Smooth muscle cell (in vitro differentiated cells): Measurements from ENCODE around the gene TCL1B. TPM values are rescaled to one million over a fixed set of nuclear protein-coding genes. Genes with fewer than 3 reads are reported as not detected.

Experiments
- DNase-seq: peaks from one replicate; lab custom pipeline; 2025; ENCODE audit not compliant: unreplicated experiment; lab: John Stamatoyannopoulos, UW
- H2AFZ ChIP-seq: fragments of 200-600 bp; sonication (generic); 2 replicates; pipeline ENCODE4 v1.6.0; 2016; ENCODE audit warnings: antibody characterized with exemption, low read depth, mild to moderate bottlenecking
- H3F3A ChIP-seq: fragments of 200-600 bp; sonication (generic); 2 replicates; pipeline ENCODE4 v1.6.0; 2017; ENCODE audit warnings: antibody characterized with exemption, low read depth
- H3K27ac ChIP-seq: fragments of 200-600 bp; sonication (generic); 2 replicates; pipeline ENCODE4 v1.5.1; 2016; ENCODE audit warnings: low read depth, mild to moderate bottlenecking
- H3K27me3 ChIP-seq: fragments of 200-600 bp; sonication (generic); 2 replicates; pipeline ENCODE4 v1.6.1; 2016; ENCODE audit warnings: low read depth, mild to moderate bottlenecking
- H3K36me3 ChIP-seq: fragments of 200-600 bp; sonication (generic); 2 replicates; pipeline ENCODE4 v1.5.1; 2016; ENCODE audit warnings: low read depth
- H3K4me1 ChIP-seq: fragments of 200-600 bp; sonication (generic); 2 replicates; pipeline ENCODE4 v1.5.1; 2016; ENCODE audit warnings: low read depth
- H3K4me2 ChIP-seq: fragments of 200-600 bp; sonication (generic); 2 replicates; pipeline ENCODE4 v1.6.0; 2016; ENCODE audit warnings: mild to moderate bottlenecking
- H3K4me3 ChIP-seq: fragments of 200-600 bp; sonication (generic); 2 replicates; pipeline ENCODE4 v1.5.1; 2016; ENCODE audit warnings: mild to moderate bottlenecking
- H3K79me2 ChIP-seq: fragments of 200-600 bp; sonication (generic); 2 replicates; pipeline ENCODE4 v1.6.0; 2016; ENCODE audit warnings: low read depth, mild to moderate bottlenecking
- H3K9ac ChIP-seq: fragments of 200-600 bp; sonication (generic); 2 replicates; pipeline ENCODE4 v1.6.0; 2016; ENCODE audit warnings: low read depth
- H3K9me3 ChIP-seq: fragments of 200-600 bp; sonication (generic); replicated peaks from 2 replicates; pipeline ENCODE4 v1.5.1; 2016; ENCODE audit warnings: low read depth
- H4K20me1 ChIP-seq: fragments of 200-600 bp; sonication (generic); 2 replicates; pipeline ENCODE4 v1.6.0; 2016; ENCODE audit warnings: low read depth
- CTCF ChIP-seq: fragments of 200-600 bp; sonication (generic); IDR thresholded peaks from 2 replicates; pipeline ENCODE4 v1.5.1; 2017; ENCODE audit warnings: borderline replicate concordance, mild to moderate bottlenecking, antibody characterized with exemption; ENCODE audit not compliant: insufficient read depth, poor library complexity, severe bottlenecking
- whole genome bisulfite sequencing: methylation state at CpG from one replicate; pipeline ENCODE4 v1.1.7; 2016; ENCODE audit warnings: low lambda C conversion rate; 5-methylcytosine and 5-hydroxymethylcytosine counted together
- polyA plus RNA-seq: library from polyadenylated mRNA; unstranded; fragments of >200 nt; fragmentation: Nextera tagmentation; extraction: Ambion mirVana; gene quantifications from 2 replicates; pipeline ENCODE4 v1.2.1, GENCODE V29; 2016
- total RNA-seq: library from RNA; depleted of rRNA; stranded (reverse); fragments of >200 nt; gene quantifications from 2 replicates; pipeline ENCODE4 v1.2.3, GENCODE V29; 2014

The TCL1B gene
- total and polyA plus RNA-seq, 2 experiments from 2014 or later: not detected

DNA sequence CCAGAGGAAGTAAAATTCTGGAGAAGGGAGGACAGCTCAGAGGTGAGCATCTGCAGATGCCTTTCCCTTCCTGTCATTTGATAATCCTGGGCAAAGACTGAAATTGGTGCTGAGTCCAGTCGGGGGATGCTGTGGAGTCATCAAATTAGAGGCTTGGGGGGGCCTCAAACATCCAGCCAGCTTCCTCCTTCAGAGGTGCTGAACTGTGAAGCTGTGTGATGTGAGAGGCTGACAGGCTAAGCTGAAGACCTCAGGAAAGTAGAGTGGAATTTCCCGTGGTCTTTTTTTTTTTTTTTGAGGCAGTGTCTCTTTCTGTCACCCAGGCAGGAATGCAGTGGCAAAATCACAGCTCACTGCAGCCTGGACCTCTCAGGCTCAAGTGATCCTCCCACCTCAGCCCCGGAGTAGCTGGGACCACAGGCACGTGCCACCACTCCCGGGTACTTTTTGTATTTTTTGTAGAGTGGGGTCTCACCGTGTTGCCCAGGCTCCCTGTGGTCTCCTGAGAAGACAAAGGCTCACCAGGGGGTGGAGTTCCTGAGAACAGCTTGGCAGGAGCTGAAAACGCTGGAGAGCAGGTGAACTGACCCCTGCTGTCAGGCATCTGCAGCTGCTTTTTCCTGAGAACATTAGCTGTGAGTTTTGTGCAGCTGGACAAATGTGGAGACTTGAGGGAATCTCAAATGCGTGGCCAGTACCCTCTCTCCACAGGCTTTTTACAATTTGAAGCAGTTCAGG lies 6.1 kb upstream of the TCL1B start:
- TF ChIP-seq CTCF: peak; percentile 10
- H3K27ac ChIP-seq: no peak overlapping the region
- H3K9ac ChIP-seq: no peak overlapping the region
- H3K4me1 ChIP-seq: no peaks in the 10 kb centered on the region
- DNase-seq: no peak
- no peak overlapping the region for H3K4me2 ChIP-seq
- H3K36me3 ChIP-seq: no peaks in the 10 kb centered on the region
- no peaks in the 10 kb centered on the region for H3K9me3 ChIP-seq
- no peaks in the 10 kb centered on the region for H3K79me2 ChIP-seq
- H3K27me3 ChIP-seq: no peaks in the 10 kb centered on the region
- no peaks in the 10 kb centered on the region for H3F3A ChIP-seq
- WGBS: 37% methylated on average over 8 of the region's 8 CpGs
- no peak overlapping the region for H2AFZ ChIP-seq
- no peak overlapping the region for H3K4me3 ChIP-seq
- H4K20me1 ChIP-seq: no peaks in the 10 kb centered on the region

DNA sequence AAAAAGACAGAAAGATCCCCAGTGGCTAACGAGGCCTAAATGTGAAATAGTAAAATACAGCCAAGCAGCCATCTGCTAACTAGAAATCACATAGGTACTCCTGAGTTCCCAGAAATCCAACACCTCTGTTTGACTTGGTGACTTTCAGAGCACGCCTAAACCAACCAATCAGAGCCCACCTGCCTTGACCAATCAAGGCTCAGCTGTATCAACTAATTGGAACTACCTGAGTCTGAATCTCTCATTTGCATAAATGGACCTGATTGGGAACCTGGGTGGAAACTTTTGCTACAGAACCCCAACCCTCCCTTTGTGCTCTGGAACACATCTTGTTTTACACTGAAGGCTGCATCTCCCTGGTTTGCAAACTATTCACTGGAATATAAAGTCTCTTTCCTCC lies 5.1 kb upstream of the TCL1B start:
- no peak overlapping the region for H3K27ac ChIP-seq
- H3K4me1 ChIP-seq: no peaks in the 10 kb centered on the region
- no peak overlapping the region for H3K9ac ChIP-seq
- no peak for DNase-seq
- no peak overlapping the region for H3K4me3 ChIP-seq
- H4K20me1 ChIP-seq: no peaks in the 10 kb centered on the region
- H3K79me2 ChIP-seq: no peaks in the 10 kb centered on the region
- WGBS: 94% methylated on average over 2 of the region's 2 CpGs
- H3F3A ChIP-seq: no peaks in the 10 kb centered on the region
- H3K36me3 ChIP-seq: no peaks in the 10 kb centered on the region
- no peaks in the 10 kb centered on the region for H3K9me3 ChIP-seq
- no peak overlapping the region for H3K4me2 ChIP-seq
- no peak overlapping the region for H2AFZ ChIP-seq
- no peak for TF ChIP-seq CTCF
- no peaks in the 10 kb centered on the region for H3K27me3 ChIP-seq

DNA sequence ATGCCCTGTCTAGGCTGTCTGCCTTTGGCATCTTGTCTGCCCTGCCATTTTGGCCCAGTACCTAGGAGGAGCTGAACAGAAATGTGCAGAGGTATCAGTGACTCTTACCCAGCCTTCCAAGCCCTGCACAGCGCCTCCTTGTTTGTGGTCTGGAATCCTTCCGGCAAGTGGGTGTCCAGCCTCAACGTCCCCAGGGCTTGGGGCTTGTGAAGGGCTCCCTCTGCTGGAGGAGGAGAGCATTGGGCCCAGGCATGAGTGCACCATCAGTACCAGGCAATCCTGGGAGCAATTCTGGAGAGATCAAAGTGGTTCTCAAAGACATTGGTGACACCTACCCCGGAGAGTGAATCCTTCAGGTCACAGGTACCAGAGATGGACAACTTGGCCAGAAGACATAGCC lies 2.4 kb upstream of the TCL1B start:
- no peak overlapping the region for H3K9ac ChIP-seq
- no peak overlapping the region for H3K4me3 ChIP-seq
- no peak overlapping the region for H2AFZ ChIP-seq
- WGBS: 54% methylated on average over 4 of the region's 4 CpGs
- H3K27me3 ChIP-seq: no peaks in the 10 kb centered on the region
- H3K4me2 ChIP-seq: no peak overlapping the region
- peak; percentile 19 for TF ChIP-seq CTCF
- H3F3A ChIP-seq: no peaks in the 10 kb centered on the region
- H3K36me3 ChIP-seq: no peaks in the 10 kb centered on the region
- no peaks in the 10 kb centered on the region for H3K79me2 ChIP-seq
- H3K4me1 ChIP-seq: no peaks in the 10 kb centered on the region
- DNase-seq: no peak
- H3K9me3 ChIP-seq: no peaks in the 10 kb centered on the region
- H3K27ac ChIP-seq: no peak overlapping the region
- H4K20me1 ChIP-seq: no peaks in the 10 kb centered on the region

- Histone ChIP-seq H3K4me1 (no peaks in the 10 kb centered on the region), H3K27ac (no peak overlapping the region), H3K36me3 (no peaks in the 10 kb centered on the region), H3K27me3 (no peaks in the 10 kb centered on the region), H3K9ac (no peak overlapping the region), H3K9me3 (no peaks in the 10 kb centered on the region), H3K4me2 (no peak overlapping the region), H4K20me1 (no peaks in the 10 kb centered on the region), H2AFZ (no peak overlapping the region), H3K79me2 (no peaks in the 10 kb centered on the region), H3K4me3 (no peak overlapping the region), H3F3A (no peaks in the 10 kb centered on the region)
- no peak for TF ChIP-seq CTCF
- WGBS: 61% methylated on average over 2 of the region's 2 CpGs
- DNase-seq: no peak
Observed at GRCh38 chr14:95686935-95687334, 709 bp downstream of the TCL1B start.
